ENCODE results near the gene DNAL4. TPM values are rescaled to one million over a fixed set of nuclear protein-coding genes. Genes with fewer than 3 reads are reported as not detected.

DNAL4 gene
- total RNA-seq, 1 donor: 3.0 TPM

- Histone ChIP-seq H3K27me3 (ENCODE audit: insufficient read depth, low read length) (no peaks in the 10 kb centered on the region), H3K4me1 (ENCODE audit: insufficient read depth, low read length) (peaks cover 59% of the 10 kb centered on the region), H3K4me3 (ENCODE audit: low read length) (peak overlapping the region; percentile 18), H3K9me3 (ENCODE audit: low read depth, low read length) (no peaks in the 10 kb centered on the region)
These were observed 42.9 kb downstream of the DNAL4 start for GRCh38 chr22:38751066-38751421.

GRCh38 chr22:38750638-38751037 is 43.3 kb downstream of the DNAL4 start:
- peaks cover 59% of the 10 kb centered on the region for H3K4me1 ChIP-seq (ENCODE audit: insufficient read depth, low read length)
- H3K4me3 ChIP-seq (ENCODE audit: low read length): no peak overlapping the region
- H3K9me3 ChIP-seq (ENCODE audit: low read depth, low read length): no peaks in the 10 kb centered on the region
- no peaks in the 10 kb centered on the region for H3K27me3 ChIP-seq (ENCODE audit: insufficient read depth, low read length)

DNA sequence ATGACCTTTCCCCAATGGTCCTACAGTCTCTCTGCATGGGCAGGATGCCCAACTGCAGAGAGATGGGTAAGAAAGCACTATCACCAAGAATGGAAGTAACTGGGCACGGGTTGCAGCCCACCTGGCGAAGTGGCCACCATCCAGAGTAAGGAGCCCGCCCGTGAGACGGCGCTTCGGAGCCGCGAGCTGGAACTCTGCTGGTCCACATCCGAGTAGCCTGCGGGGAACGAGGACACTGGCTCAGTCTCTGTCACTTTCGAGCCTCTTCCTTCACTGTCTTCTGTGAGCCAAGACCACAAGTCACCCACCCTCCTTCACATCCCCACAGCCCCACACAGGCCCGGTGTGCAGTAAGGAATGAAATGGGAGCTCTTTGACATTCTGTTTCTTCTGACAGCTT is 43.8 kb downstream of the DNAL4 start:
- Histone ChIP-seq H3K9me3 (ENCODE audit: low read depth, low read length) (no peaks in the 10 kb centered on the region), H3K4me3 (ENCODE audit: low read length) (no peak overlapping the region), H3K27me3 (ENCODE audit: insufficient read depth, low read length) (no peaks in the 10 kb centered on the region), H3K4me1 (ENCODE audit: insufficient read depth, low read length) (peaks cover 59% of the 10 kb centered on the region)

DNA sequence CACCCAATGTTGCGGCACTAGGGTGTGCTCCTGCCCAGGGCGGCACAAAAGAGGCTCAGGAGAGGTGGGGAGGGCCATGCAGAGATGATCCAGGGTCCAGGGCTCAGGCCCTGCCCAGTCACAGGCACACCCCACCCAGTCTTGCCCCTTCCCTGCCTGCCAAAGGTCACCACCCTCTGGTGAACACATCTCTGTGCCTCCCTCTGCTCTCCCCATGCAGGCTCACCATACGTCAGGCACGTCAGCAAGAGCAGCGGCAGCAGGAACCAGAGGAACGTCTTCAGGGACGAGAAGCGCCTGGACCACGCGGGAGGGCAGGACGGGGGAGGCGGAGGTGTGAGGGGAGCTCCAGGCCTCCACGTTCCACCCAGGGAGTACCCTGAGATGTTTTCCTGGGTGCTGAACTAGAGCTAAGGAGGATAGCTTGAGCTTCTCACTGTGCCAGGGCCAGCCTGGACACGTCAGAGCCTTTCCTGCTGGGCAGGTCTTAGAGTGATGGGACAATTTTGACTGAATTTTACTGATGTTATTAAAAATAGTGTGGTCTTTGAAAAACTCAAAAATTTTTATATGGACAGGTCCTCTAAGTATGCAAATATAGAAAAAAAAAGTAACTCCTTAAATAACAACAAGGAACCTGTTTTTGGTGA is 45.3 kb downstream of the DNAL4 start:
- no peaks in the 10 kb centered on the region for H3K27me3 ChIP-seq (ENCODE audit: insufficient read depth, low read length)
- peaks cover 51% of the 10 kb centered on the region for H3K4me1 ChIP-seq (ENCODE audit: insufficient read depth, low read length)
- H3K4me3 ChIP-seq (ENCODE audit: low read length): no peak overlapping the region
- H3K9me3 ChIP-seq (ENCODE audit: low read depth, low read length): no peaks in the 10 kb centered on the region

- Histone ChIP-seq H3K9me3 (ENCODE audit: low read depth, low read length) (no peaks in the 10 kb centered on the region), H3K4me1 (ENCODE audit: insufficient read depth, low read length) (peaks cover 23% of the 10 kb centered on the region), H3K4me3 (ENCODE audit: low read length) (no peak overlapping the region), H3K27me3 (ENCODE audit: insufficient read depth, low read length) (no peaks in the 10 kb centered on the region)
These were observed 48.1 kb downstream of the DNAL4 start for GRCh38 chr22:38745676-38746460.

GRCh38 chr22:38744981-38745380 is 49.0 kb downstream of the DNAL4 start:
- peaks cover 14% of the 10 kb centered on the region for H3K4me1 ChIP-seq (ENCODE audit: insufficient read depth, low read length)

DNA sequence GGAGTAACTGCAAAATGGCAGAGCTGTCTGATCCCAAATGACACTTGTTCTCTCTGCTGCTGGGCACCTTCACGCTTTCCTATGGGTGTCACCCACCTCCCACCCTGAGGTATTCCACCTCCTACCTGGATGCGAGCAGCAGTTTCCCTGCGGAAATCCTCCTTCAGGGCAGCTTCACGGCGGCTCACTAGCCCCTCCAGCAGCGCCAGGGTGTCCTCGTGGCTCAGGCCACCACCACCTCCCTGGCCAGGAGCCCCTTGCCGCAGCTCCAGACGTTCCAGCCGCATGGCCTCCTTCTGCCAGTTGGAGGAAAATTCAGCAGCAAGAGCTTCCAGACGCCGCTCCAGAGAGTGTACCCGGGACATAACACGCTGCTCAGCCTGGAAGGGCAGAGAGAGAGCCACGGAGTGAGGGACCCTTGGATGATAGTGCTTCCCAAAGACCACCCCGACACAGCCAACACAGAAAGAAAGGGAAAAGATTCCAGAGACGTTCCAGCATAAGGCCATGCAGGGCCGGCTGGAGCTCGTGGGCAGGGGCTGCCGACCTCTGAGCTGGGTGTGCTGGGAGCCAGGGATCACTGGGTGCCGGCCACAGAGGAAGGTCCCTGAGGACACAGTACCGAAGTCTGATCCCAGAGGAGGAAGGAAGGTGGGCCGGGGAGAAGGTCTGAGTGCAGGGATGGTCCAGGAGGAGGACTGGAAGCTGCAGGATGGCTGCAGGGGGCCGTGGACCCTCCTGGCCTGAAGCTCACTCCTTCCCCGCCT is 51.6 kb downstream of the DNAL4 start:
- peaks cover 16% of the 10 kb centered on the region for H3K4me1 ChIP-seq (ENCODE audit: insufficient read depth, low read length)
- no peak overlapping the region for H3K4me3 ChIP-seq (ENCODE audit: low read length)
- no peaks in the 10 kb centered on the region for H3K27me3 ChIP-seq (ENCODE audit: insufficient read depth, low read length)
- no peaks in the 10 kb centered on the region for H3K9me3 ChIP-seq (ENCODE audit: low read depth, low read length)

More at GRCh38 chr22:38744981-38745380, 49.0 kb downstream of the DNAL4 start:
- Histone ChIP-seq H3K9me3 (ENCODE audit: low read depth, low read length) (no peaks in the 10 kb centered on the region), H3K27me3 (ENCODE audit: insufficient read depth, low read length) (no peaks in the 10 kb centered on the region), H3K4me3 (ENCODE audit: low read length) (no peak overlapping the region)

GRCh38 chr22:38741576-38741975 is 52.4 kb downstream of the DNAL4 start:
- Histone ChIP-seq H3K4me3 (ENCODE audit: low read length) (no peak overlapping the region), H3K9me3 (ENCODE audit: low read depth, low read length) (no peaks in the 10 kb centered on the region), H3K4me1 (ENCODE audit: insufficient read depth, low read length) (peaks cover 16% of the 10 kb centered on the region), H3K27me3 (ENCODE audit: insufficient read depth, low read length) (no peaks in the 10 kb centered on the region)

DNA sequence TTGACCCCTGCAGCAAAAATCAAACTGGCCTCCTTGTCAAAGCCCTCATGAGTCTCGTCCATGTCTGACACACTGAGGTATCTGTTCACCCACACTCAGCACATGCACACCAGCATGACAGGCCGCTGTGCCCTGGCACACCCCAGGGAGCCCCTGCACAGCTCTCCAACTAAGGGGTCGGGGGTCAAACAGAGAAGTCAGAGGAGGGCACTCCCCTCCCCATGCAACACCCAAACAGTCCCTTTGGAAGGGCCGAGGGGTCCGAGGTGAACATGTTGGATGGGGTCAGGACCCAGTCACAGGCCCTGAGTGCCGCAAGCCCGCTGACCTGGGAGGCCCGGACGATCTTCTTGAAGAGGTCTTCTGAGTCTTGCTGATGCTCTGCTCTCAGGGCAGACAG is 52.8 kb downstream of the DNAL4 start:
- Histone ChIP-seq H3K9me3 (ENCODE audit: low read depth, low read length) (no peaks in the 10 kb centered on the region), H3K4me1 (ENCODE audit: insufficient read depth, low read length) (peaks cover 16% of the 10 kb centered on the region), H3K4me3 (ENCODE audit: low read length) (no peak overlapping the region), H3K27me3 (ENCODE audit: insufficient read depth, low read length) (no peaks in the 10 kb centered on the region)

- Histone ChIP-seq H3K4me1 (ENCODE audit: insufficient read depth, low read length) (peaks cover 16% of the 10 kb centered on the region), H3K27me3 (ENCODE audit: insufficient read depth, low read length) (no peaks in the 10 kb centered on the region), H3K9me3 (ENCODE audit: low read depth, low read length) (no peaks in the 10 kb centered on the region), H3K4me3 (ENCODE audit: low read length) (no peak overlapping the region)
These were observed 53.2 kb downstream of the DNAL4 start for GRCh38 chr22:38740754-38741153.

- Histone ChIP-seq H3K27me3 (ENCODE audit: insufficient read depth, low read length) (no peaks in the 10 kb centered on the region), H3K4me3 (ENCODE audit: low read length) (no peak overlapping the region), H3K4me1 (ENCODE audit: insufficient read depth, low read length) (peaks cover 16% of the 10 kb centered on the region), H3K9me3 (ENCODE audit: low read depth, low read length) (no peaks in the 10 kb centered on the region)
These were observed 53.7 kb downstream of the DNAL4 start for GRCh38 chr22:38740116-38740723.

GRCh38 chr22:38739300-38740055 is 54.5 kb downstream of the DNAL4 start:
- Histone ChIP-seq H3K4me3 (ENCODE audit: low read length) (no peak overlapping the region), H3K27me3 (ENCODE audit: insufficient read depth, low read length) (no peaks in the 10 kb centered on the region), H3K4me1 (ENCODE audit: insufficient read depth, low read length) (peaks cover 21% of the 10 kb centered on the region), H3K9me3 (ENCODE audit: low read depth, low read length) (no peaks in the 10 kb centered on the region)

GRCh38 chr22:38738475-38739070 is 55.4 kb downstream of the DNAL4 start:
- no peaks in the 10 kb centered on the region for H3K9me3 ChIP-seq (ENCODE audit: low read depth, low read length)
- peaks cover 25% of the 10 kb centered on the region for H3K4me1 ChIP-seq (ENCODE audit: insufficient read depth, low read length)
- no peaks in the 10 kb centered on the region for H3K27me3 ChIP-seq (ENCODE audit: insufficient read depth, low read length)
- no peak overlapping the region for H3K4me3 ChIP-seq (ENCODE audit: low read length)

Measured in mononuclear cell (primary cell).